ENCODE results near the gene RUFY4. TPM values are rescaled to one million over a fixed set of nuclear protein-coding genes. Genes with fewer than 3 reads are reported as not detected.
"Not testable (repeated sequence)": the region's sequence is repeated elsewhere in the genome, so short reads cannot be mapped to it uniquely, and the experiment has no call there.

Gene RUFY4
- polyA plus RNA-seq, 2 donors, result 0.28 to 0.52 TPM

DNA sequence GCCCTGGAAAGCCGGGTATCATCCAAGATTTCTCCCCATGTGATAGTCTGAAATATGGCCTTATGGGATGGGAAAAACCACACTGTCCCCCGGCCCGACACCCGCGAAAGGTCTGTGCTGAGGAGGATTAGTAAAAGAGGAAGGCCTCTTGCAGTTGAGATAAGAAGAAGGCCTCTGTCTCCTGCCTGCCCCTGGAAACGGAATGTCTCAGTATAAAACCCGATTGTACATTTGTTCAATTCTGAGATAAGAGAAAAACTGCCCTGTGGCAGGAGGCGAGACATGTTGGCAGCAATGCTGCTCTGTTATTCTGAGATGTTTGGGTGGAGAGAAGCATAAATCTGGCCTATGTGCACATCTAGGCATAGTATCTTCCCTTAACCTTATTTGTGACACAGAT, 26.8 kb downstream of the RUFY4 start:
- Histone ChIP-seq H3K4me1 (ENCODE audit: control insufficient read depth in 2 of 2, insufficient read depth in 2 of 2, low read length in 1 of 2) (no peaks in the 10 kb centered on the region), H3K27ac (ENCODE audit: low read depth in 2 of 2, low read length in 1 of 2) (no peak overlapping the region), H3K36me3 (ENCODE audit: control insufficient read depth in 2 of 2, insufficient read depth in 2 of 2, low read length in 1 of 2) (no peaks in the 10 kb centered on the region), H3K4me3 (ENCODE audit: low read depth in 1 of 2, low read length in 2 of 2) (no peak overlapping the region), H3K27me3 (ENCODE audit: control insufficient read depth in 1 of 2, insufficient read depth in 2 of 2, low read length in 2 of 2) (no peaks in the 10 kb centered on the region), H3K9me3 (ENCODE audit: control insufficient read depth in 2 of 2, insufficient read depth in 1 of 2, low read depth in 1 of 2, low read length in 1 of 2) (no peaks in the 10 kb centered on the region)
- 69 to 75% methylated on average over 8 of the region's 8 CpGs for WGBS, 2 donors

DNA sequence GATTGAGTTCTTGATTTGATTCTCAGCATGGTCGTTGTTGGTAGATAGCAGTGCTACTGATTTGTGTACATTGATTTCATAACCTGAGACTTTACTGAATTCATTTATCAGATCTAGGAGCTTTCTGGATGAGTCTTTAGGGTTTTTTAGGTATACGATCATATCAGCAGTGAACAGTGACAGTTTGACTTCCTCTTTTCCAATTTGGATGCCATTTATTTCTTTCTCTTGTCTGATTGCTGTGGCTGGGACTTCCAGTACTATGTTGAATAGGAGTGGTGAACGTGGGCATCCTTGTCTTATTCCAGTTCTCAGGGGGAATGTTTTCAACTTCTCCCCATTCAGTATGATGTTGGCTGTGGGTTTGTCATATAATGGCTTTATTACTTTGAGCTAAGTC, 28.9 kb downstream of the RUFY4 start:
- H3K27me3 ChIP-seq (ENCODE audit: control insufficient read depth in 1 of 2, insufficient read depth in 2 of 2, low read length in 2 of 2), result no peaks in the 10 kb centered on the region
- no peak overlapping the region for H3K27ac ChIP-seq (ENCODE audit: low read depth in 2 of 2, low read length in 1 of 2)
- 76 to 77% methylated on average over 3 of the region's 3 CpGs for WGBS, 2 donors
- H3K4me1 ChIP-seq (ENCODE audit: control insufficient read depth in 2 of 2, insufficient read depth in 2 of 2, low read length in 1 of 2), result no peaks in the 10 kb centered on the region
- no peak overlapping the region for H3K4me3 ChIP-seq (ENCODE audit: low read depth in 1 of 2, low read length in 2 of 2)
- H3K36me3 ChIP-seq (ENCODE audit: control insufficient read depth in 2 of 2, insufficient read depth in 2 of 2, low read length in 1 of 2), result no peaks in the 10 kb centered on the region
- H3K9me3 ChIP-seq (ENCODE audit: control insufficient read depth in 2 of 2, insufficient read depth in 1 of 2, low read depth in 1 of 2, low read length in 1 of 2), result no peaks in the 10 kb centered on the region

DNA sequence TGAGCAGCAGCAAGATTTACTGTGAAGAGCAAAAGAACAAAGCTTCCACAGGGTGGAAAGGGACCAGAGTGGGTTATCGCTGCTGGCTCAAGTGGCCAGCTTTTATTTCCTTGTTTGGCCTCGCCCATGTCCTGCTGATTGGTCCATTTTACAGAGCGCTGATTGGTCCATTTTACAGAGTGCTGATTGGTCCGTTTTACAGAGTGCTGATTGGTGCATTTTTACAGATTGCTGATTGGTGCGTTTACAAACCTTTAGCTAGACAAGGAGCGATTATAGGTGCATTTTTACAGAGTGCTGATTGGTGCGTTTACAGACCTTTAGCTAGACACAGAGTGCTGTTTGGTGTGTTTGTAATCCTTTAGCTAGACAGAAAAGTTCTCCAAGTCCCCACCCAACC, 39.8 kb downstream of the RUFY4 start:
- not testable (repeated sequence) for H3K27me3 ChIP-seq (ENCODE audit: control insufficient read depth in 1 of 2, insufficient read depth in 2 of 2, low read length in 2 of 2); H3K4me1 ChIP-seq (ENCODE audit: control insufficient read depth in 2 of 2, insufficient read depth in 2 of 2, low read length in 1 of 2); H3K9me3 ChIP-seq (ENCODE audit: control insufficient read depth in 2 of 2, insufficient read depth in 1 of 2, low read depth in 1 of 2, low read length in 1 of 2); H3K4me3 ChIP-seq (ENCODE audit: low read depth in 1 of 2, low read length in 2 of 2); H3K36me3 ChIP-seq (ENCODE audit: control insufficient read depth in 2 of 2, insufficient read depth in 2 of 2, low read length in 1 of 2)
- H3K27ac ChIP-seq (ENCODE audit: low read depth in 2 of 2, low read length in 1 of 2), result peak overlapping the region; percentile 39 to 41
- WGBS, 2 donors, result 87 to 91% methylated on average over 7 of the region's 7 CpGs

DNA sequence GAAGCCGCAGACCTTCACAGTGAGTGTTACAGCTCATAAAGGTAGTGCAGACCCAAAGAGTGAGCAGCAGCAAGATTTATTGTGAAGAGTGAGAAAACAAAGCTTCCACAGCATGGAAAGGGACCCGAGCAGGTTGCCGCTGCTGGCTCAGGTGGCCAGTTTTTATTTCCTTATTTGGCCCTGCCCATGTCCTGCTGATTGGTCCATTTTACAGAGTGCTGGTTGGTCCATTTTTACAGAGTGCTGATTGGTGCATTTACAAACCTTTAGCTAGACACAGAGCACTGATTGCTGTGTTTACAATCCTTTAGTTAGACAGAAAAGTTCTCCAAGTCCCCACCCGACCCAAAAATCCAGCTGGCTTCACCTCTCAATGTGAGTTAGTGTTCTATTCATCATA, 52.7 kb downstream of the RUFY4 start:
- not testable (repeated sequence) for H3K4me1 ChIP-seq (ENCODE audit: control insufficient read depth in 2 of 2, insufficient read depth in 2 of 2, low read length in 1 of 2); H3K36me3 ChIP-seq (ENCODE audit: control insufficient read depth in 2 of 2, insufficient read depth in 2 of 2, low read length in 1 of 2); H3K27me3 ChIP-seq (ENCODE audit: control insufficient read depth in 1 of 2, insufficient read depth in 2 of 2, low read length in 2 of 2); H3K27ac ChIP-seq (ENCODE audit: low read depth in 2 of 2, low read length in 1 of 2); H3K4me3 ChIP-seq (ENCODE audit: low read depth in 1 of 2, low read length in 2 of 2); H3K9me3 ChIP-seq (ENCODE audit: control insufficient read depth in 2 of 2, insufficient read depth in 1 of 2, low read depth in 1 of 2, low read length in 1 of 2)
- WGBS, 2 donors, result 70 to 78% methylated on average over 4 of the region's 4 CpGs

DNA sequence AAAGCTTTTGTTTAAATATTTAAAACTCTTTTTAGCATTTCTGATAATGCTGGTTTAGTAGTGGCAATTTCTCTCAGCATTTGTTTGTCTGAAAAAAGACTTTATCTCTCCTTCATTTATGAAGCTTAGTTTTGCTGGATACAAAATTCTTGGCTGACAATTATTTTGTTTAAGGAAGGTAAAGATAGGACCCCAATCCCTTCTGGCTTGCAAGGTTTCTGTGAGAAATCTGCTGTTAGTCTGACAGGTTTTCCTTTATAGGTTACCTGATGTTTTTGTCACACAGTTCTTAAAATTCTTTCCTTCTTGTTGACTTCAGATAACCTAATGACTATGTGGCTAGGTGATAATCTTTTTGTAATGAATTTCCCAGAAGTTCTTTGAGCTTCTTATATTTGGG, 53.2 kb downstream of the RUFY4 start:
- H3K27ac ChIP-seq (ENCODE audit: low read depth in 2 of 2, low read length in 1 of 2); H3K27me3 ChIP-seq (ENCODE audit: control insufficient read depth in 1 of 2, insufficient read depth in 2 of 2, low read length in 2 of 2): not testable (repeated sequence)

DNA sequence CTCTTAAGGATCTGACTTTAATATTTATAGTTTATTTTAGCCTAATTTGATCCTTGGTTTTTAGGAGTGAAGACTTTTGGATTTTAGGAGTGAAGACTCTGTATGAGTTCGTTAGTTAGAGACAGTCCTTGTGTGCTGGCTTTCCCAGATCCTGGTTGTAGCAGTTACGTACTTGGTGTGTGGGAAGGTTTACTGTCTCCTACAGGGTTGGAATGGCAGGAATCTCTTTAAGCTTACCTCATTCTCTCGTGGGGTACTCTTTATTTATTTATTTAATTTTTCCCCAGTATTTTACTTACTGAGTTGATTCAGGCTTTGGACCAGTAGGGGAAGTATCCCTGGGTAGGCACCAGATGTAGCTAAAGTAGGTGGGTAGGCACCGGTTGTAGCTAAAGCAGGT, 54.9 kb downstream of the RUFY4 start:
- peaks cover 4 to 6% of the 10 kb centered on the region in 2 donors for H3K4me1 ChIP-seq (ENCODE audit: control insufficient read depth in 2 of 2, insufficient read depth in 2 of 2, low read length in 1 of 2)
- no peak overlapping the region for H3K4me3 ChIP-seq (ENCODE audit: low read depth in 1 of 2, low read length in 2 of 2)
- H3K9me3 ChIP-seq (ENCODE audit: control insufficient read depth in 2 of 2, insufficient read depth in 1 of 2, low read depth in 1 of 2, low read length in 1 of 2), result peaks cover 0 to 2% of the 10 kb centered on the region in 2 donors
- H3K27me3 ChIP-seq (ENCODE audit: control insufficient read depth in 1 of 2, insufficient read depth in 2 of 2, low read length in 2 of 2), result no peaks in the 10 kb centered on the region
- H3K36me3 ChIP-seq (ENCODE audit: control insufficient read depth in 2 of 2, insufficient read depth in 2 of 2, low read length in 1 of 2), result no peaks in the 10 kb centered on the region
- WGBS, 2 donors, result 80 to 87% methylated on average over 4 of the region's 4 CpGs
- no peak overlapping the region for H3K27ac ChIP-seq (ENCODE audit: low read depth in 2 of 2, low read length in 1 of 2)

More for the DNA sequence above, 53.2 kb downstream of the RUFY4 start:
- H3K4me1 ChIP-seq (ENCODE audit: control insufficient read depth in 2 of 2, insufficient read depth in 2 of 2, low read length in 1 of 2); H3K4me3 ChIP-seq (ENCODE audit: low read depth in 1 of 2, low read length in 2 of 2); H3K9me3 ChIP-seq (ENCODE audit: control insufficient read depth in 2 of 2, insufficient read depth in 1 of 2, low read depth in 1 of 2, low read length in 1 of 2); H3K36me3 ChIP-seq (ENCODE audit: control insufficient read depth in 2 of 2, insufficient read depth in 2 of 2, low read length in 1 of 2): not testable (repeated sequence)

DNA sequence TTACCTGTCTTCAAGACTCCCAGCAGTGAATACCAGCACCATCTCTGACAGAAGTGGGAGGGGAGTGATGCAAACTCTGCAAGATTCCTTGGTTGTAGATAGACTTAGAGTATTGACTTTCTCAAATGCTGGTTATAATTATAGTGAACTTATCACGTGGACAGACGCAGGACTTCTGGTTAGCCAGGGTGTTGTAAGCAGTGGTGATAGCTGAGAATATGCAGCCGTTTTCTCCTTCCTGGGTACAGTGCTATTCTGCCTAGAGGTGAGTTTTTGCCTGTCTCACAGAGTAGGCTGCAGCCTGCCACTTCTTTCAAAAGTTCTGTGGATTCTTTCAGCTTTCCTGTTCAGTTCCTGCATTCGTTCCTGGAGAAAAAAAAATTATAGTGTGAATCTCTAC, 56.0 kb downstream of the RUFY4 start:
- WGBS, 2 donors, result 36 to 50% methylated on average over 4 of the region's 4 CpGs
- Histone ChIP-seq H3K4me3 (ENCODE audit: low read depth in 1 of 2, low read length in 2 of 2) (no peak overlapping the region), H3K9me3 (ENCODE audit: control insufficient read depth in 2 of 2, insufficient read depth in 1 of 2, low read depth in 1 of 2, low read length in 1 of 2) (peaks cover 0 to 2% of the 10 kb centered on the region in 2 donors), H3K27ac (ENCODE audit: low read depth in 2 of 2, low read length in 1 of 2) (peak overlapping the region; percentile 44 to 59), H3K4me1 (ENCODE audit: control insufficient read depth in 2 of 2, insufficient read depth in 2 of 2, low read length in 1 of 2) (peaks cover 4 to 6% of the 10 kb centered on the region in 2 donors), H3K36me3 (ENCODE audit: control insufficient read depth in 2 of 2, insufficient read depth in 2 of 2, low read length in 1 of 2) (no peaks in the 10 kb centered on the region), H3K27me3 (ENCODE audit: control insufficient read depth in 1 of 2, insufficient read depth in 2 of 2, low read length in 2 of 2) (no peaks in the 10 kb centered on the region)

DNA sequence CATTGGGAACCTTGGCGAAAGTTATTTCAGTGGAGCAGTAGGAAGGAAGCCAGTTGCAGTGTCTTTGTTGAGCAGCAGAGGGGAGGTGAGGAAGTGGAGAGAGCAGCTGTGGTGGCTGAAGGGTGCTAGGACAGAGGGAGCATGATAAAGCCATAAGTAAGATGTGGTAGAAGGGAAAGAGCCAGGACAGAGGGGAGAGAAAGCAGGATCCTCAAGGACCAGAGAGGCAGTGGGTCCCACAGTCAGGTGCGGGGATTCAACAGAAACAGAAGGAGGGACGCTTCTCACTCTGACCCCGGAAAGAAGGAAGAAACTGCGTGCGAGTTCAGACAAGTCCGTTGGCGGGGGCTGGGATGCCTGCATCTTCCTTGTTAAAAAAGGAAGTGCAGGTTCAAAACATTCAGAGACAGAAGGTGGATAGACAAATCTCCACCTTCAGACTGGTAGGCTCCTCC, 56.6 kb downstream of the RUFY4 start, which contains the start of gene CXCR2:
Gene CXCR2 (plus strand): TSS at position 403 of the 455 bp plus-strand sequence. CDS start 8,774 bp downstream, outside the sequence.
- H3K27ac ChIP-seq (ENCODE audit: low read depth in 2 of 2, low read length in 1 of 2), result peak within 1 kb of the TSS; percentile 44 to 83
- no peaks in the 10 kb centered on the region for H3K27me3 ChIP-seq (ENCODE audit: control insufficient read depth in 1 of 2, insufficient read depth in 2 of 2, low read length in 2 of 2)
- H3K4me1 ChIP-seq (ENCODE audit: control insufficient read depth in 2 of 2, insufficient read depth in 2 of 2, low read length in 1 of 2), result peaks cover 4 to 6% of the 10 kb centered on the region in 2 donors
- no peaks in the 10 kb centered on the region for H3K36me3 ChIP-seq (ENCODE audit: control insufficient read depth in 2 of 2, insufficient read depth in 2 of 2, low read length in 1 of 2)
- peaks cover 0 to 2% of the 10 kb centered on the region in 2 donors for H3K9me3 ChIP-seq (ENCODE audit: control insufficient read depth in 2 of 2, insufficient read depth in 1 of 2, low read depth in 1 of 2, low read length in 1 of 2)
- no peak within 1 kb of the TSS for H3K4me3 ChIP-seq (ENCODE audit: low read depth in 1 of 2, low read length in 2 of 2)
- 34 to 36% methylated on average over 8 of the region's 8 CpGs for WGBS, 2 donors

DNA sequence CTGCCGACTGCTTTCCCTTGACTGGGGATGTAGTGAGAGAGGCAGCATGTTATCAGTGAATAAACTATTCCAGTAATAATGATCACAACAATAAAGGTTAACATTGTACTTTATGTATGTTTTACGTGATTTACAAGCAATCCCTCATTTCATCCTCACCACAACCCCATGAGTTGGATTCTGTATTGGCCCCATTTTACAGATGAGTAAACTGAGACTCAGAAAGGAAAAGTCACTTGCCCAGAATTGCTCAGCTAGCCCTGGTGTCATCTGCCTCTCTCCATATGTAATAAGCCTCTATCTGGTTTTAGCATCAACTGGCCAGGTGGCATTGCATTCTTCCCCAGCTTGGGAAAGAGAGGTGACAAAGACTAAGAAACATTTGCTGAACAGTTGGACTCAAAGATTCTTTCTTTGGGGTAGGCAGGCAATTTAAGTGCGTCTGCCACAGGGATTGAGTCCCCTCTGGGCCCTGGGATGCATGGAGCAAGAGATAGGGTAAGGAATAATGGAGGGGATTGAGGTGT, 58.9 kb downstream of the RUFY4 start:
- no peak overlapping the region for H3K4me3 ChIP-seq (ENCODE audit: low read depth in 1 of 2, low read length in 2 of 2)
- H3K9me3 ChIP-seq (ENCODE audit: control insufficient read depth in 2 of 2, insufficient read depth in 1 of 2, low read depth in 1 of 2, low read length in 1 of 2), result no peaks in the 10 kb centered on the region
- H3K36me3 ChIP-seq (ENCODE audit: control insufficient read depth in 2 of 2, insufficient read depth in 2 of 2, low read length in 1 of 2), result no peaks in the 10 kb centered on the region
- no peaks in the 10 kb centered on the region for H3K27me3 ChIP-seq (ENCODE audit: control insufficient read depth in 1 of 2, insufficient read depth in 2 of 2, low read length in 2 of 2)
- whole genome bisulfite sequencing, 2 donors, result 76 to 83% methylated on average over 3 of the region's 3 CpGs
- H3K4me1 ChIP-seq (ENCODE audit: control insufficient read depth in 2 of 2, insufficient read depth in 2 of 2, low read length in 1 of 2), result peaks cover 4 to 9% of the 10 kb centered on the region in 2 donors
- H3K27ac ChIP-seq (ENCODE audit: low read depth in 2 of 2, low read length in 1 of 2), result peak overlapping the region; percentile 84 to 86

DNA sequence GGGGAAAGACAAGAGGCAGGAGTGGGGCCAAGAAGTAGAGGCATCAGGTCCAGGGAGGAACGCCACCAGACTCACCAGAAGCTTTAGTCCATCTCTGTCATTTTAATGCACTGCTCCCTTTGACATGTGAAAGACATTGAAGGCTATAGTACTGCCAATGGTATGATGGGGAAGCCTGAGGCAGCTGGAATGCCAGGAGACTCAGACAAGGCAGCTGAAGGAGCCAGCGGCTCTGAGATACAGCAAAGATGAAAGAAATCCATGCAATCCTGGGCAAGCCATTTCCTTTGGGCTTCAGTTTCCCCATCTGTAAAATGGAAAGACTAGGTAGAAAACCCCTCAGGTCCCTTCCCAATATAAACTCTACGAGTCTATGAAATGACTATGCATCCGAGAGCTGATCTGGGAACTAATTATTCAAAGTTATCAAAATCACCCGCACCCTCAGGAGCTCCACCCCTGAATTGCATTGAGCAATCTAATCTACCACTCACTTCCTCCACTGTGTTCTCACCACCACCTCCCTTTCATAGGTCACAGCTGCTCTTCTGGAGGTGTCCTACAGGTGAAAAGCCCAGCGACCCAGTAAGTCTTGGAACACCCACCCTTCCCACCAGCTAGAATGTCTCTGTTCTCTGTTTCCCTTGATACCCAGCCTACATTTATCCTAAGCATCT, 59.9 kb downstream of the RUFY4 start:
- Histone ChIP-seq H3K9me3 (ENCODE audit: control insufficient read depth in 2 of 2, insufficient read depth in 1 of 2, low read depth in 1 of 2, low read length in 1 of 2) (no peaks in the 10 kb centered on the region), H3K27ac (ENCODE audit: low read depth in 2 of 2, low read length in 1 of 2) (peak overlapping the region; percentile 86 to 94)
- WGBS, 2 donors, result 65 to 66% methylated on average over 6 of the region's 6 CpGs

More for the DNA sequence above, 59.9 kb downstream of the RUFY4 start:
- no peaks in the 10 kb centered on the region for H3K36me3 ChIP-seq (ENCODE audit: control insufficient read depth in 2 of 2, insufficient read depth in 2 of 2, low read length in 1 of 2)
- H3K4me3 ChIP-seq (ENCODE audit: low read depth in 1 of 2, low read length in 2 of 2), result peak overlapping the region; percentile 26 to 36
- peaks cover 4 to 9% of the 10 kb centered on the region in 2 donors for H3K4me1 ChIP-seq (ENCODE audit: control insufficient read depth in 2 of 2, insufficient read depth in 2 of 2, low read length in 1 of 2)
- H3K27me3 ChIP-seq (ENCODE audit: control insufficient read depth in 1 of 2, insufficient read depth in 2 of 2, low read length in 2 of 2), result no peaks in the 10 kb centered on the region
